Measurements from ENCODE around the gene SGCD.

SGCD gene

GRCh38 chr5:156434471-156434870 is 107.5 kb downstream of the SGCD start:
- no peak overlapping the region for H3K4me3 ChIP-seq (replicated peaks in 1 of 2; ENCODE audit: low read depth in 2 of 2, low read length in 2 of 2)
- no peak for DNase-seq (ENCODE audit: low read depth in 2 of 2)
- no peak for TF ChIP-seq CTCF (IDR thresholded peaks at IDR 0.05; ENCODE audit: low read depth, low read length)

- no peak overlapping the region for H3K4me3 ChIP-seq (replicated peaks in 1 of 2; ENCODE audit: low read depth in 2 of 2, low read length in 2 of 2)
- no peak for DNase-seq (ENCODE audit: low read depth in 2 of 2)
- TF ChIP-seq CTCF (IDR thresholded peaks at IDR 0.05; ENCODE audit: low read depth, low read length), result no peak
Measured at GRCh38 chr5:156435101-156435500, 108.1 kb downstream of the SGCD start.

- DNase-seq (ENCODE audit: low read depth in 2 of 2), result no peak
- H3K4me3 ChIP-seq (replicated peaks in 1 of 2; ENCODE audit: low read depth in 2 of 2, low read length in 2 of 2), result no peak overlapping the region
- no peak for TF ChIP-seq CTCF (IDR thresholded peaks at IDR 0.05; ENCODE audit: low read depth, low read length)
Measured at GRCh38 chr5:156438076-156438475, 111.1 kb downstream of the SGCD start.

- no peak for DNase-seq (ENCODE audit: low read depth in 2 of 2)
- no peak for TF ChIP-seq CTCF (IDR thresholded peaks at IDR 0.05; ENCODE audit: low read depth, low read length)
- no peak overlapping the region for H3K4me3 ChIP-seq (replicated peaks in 1 of 2; ENCODE audit: low read depth in 2 of 2, low read length in 2 of 2)
Measured at GRCh38 chr5:156444753-156445291, 117.9 kb downstream of the SGCD start.

- no peak overlapping the region for H3K4me3 ChIP-seq (replicated peaks in 1 of 2; ENCODE audit: low read depth in 2 of 2, low read length in 2 of 2)
- no peak for DNase-seq (ENCODE audit: low read depth in 2 of 2)
- no peak for TF ChIP-seq CTCF (IDR thresholded peaks at IDR 0.05; ENCODE audit: low read depth, low read length)
Measured at GRCh38 chr5:156446526-156446925, 119.6 kb downstream of the SGCD start.

GRCh38 chr5:156450778-156451177 is 123.8 kb downstream of the SGCD start:
- DNase-seq (ENCODE audit: low read depth in 2 of 2), result no peak
- no peak for TF ChIP-seq CTCF (IDR thresholded peaks at IDR 0.05; ENCODE audit: low read depth, low read length)
- no peak overlapping the region for H3K4me3 ChIP-seq (replicated peaks in 1 of 2; ENCODE audit: low read depth in 2 of 2, low read length in 2 of 2)

- TF ChIP-seq CTCF (IDR thresholded peaks at IDR 0.05; ENCODE audit: low read depth, low read length), result no peak
- no peak overlapping the region for H3K4me3 ChIP-seq (replicated peaks in 1 of 2; ENCODE audit: low read depth in 2 of 2, low read length in 2 of 2)
- no peak for DNase-seq (ENCODE audit: low read depth in 2 of 2)
Measured at GRCh38 chr5:156451505-156451904, 124.5 kb downstream of the SGCD start.

All from cardiac fibroblast (primary cell).